Measurements from ENCODE around the gene ZNF668. TPM values are rescaled to one million over a fixed set of nuclear protein-coding genes. Genes with fewer than 3 reads are reported as not detected.

Gene ZNF668
- total and polyA plus RNA-seq, 2 of the 13 experiments (the other 11 are each of a cell fraction or from before 2014, with no cell fraction given), result 3.8 to 9.8 TPM

DNA sequence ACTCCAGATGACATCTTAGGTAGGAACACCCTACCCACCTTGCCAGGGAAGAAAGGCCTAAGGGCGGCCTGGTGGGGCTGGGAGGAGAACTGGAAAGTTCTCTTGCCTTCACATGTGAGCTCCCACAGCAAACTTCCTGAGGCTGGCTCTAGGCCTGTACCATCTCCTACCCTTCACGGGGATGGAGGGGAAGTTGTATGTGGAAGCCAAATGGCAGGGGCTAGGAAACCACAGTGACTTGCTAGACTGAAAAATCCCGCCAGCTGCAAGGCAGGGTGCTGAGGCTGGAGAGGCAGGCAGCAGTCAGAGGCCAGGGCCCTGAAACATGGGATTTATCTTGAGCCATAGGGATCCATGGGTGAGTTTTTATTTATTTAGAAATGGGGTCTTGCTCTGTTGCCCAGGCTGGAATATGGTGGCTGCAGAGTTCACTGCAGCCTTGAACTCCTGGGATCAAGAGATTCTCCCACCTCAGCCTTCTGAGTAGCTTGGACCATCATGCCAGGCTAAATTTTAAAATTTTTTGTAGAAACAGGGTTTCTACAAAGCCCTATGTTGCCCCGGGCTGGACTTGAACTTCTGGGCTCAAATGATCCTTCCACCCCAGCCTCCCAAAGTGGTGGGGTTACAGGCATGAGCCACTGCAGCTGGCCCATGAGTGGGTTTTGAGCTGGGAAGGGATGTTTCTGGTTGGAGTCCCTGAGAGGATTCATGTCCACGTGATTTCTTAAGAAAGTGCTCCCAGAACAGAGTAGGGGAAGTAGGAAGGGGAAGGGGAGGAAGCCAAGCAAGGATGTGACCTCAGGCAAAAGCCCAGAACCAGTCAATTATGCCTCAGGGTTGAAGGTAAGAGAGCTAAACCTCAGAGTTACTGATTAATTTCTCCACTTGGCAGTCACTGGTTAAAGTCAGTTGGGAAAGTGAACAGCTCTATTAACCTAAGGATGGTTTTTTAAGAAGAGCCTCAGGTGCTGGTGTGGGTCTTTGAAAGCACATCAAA lies 39.4 kb upstream of the ZNF668 start (continued):
- TF ChIP-seq, protein P1, sequence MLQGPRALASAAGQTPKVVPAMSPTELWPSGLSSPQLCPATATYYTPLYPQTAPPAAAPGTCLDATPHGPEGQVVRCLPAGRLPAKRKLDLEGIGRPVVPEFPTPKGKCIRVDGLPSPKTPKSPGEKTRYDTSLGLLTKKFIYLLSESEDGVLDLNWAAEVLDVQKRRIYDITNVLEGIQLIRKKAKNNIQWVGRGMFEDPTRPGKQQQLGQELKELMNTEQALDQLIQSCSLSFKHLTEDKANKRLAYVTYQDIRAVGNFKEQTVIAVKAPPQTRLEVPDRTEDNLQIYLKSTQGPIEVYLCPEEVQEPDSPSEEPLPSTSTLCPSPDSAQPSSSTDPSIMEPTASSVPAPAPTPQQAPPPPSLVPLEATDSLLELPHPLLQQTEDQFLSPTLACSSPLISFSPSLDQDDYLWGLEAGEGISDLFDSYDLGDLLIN (CRISPR knock-in tag; IDR thresholded peaks at IDR 0.05; ENCODE audit: borderline replicate concordance), result no peak
- TF ChIP-seq POLR2A (IDR thresholded peaks at IDR 0.05; ENCODE audit: insufficient read depth in 1 of 2, low read depth in 2 of 2, low read length in 2 of 2), result peak in 1 of 2 experiments; percentile 43; a peak in 1 of 4 replicates
- TF ChIP-seq GATA4 (IDR thresholded peaks at IDR 0.05; ENCODE audit: borderline replicate concordance, low read depth), result 0 out of 2 replicates have a peak, but pooled peaks have one; percentile 14
- TF ChIP-seq, protein P2, sequence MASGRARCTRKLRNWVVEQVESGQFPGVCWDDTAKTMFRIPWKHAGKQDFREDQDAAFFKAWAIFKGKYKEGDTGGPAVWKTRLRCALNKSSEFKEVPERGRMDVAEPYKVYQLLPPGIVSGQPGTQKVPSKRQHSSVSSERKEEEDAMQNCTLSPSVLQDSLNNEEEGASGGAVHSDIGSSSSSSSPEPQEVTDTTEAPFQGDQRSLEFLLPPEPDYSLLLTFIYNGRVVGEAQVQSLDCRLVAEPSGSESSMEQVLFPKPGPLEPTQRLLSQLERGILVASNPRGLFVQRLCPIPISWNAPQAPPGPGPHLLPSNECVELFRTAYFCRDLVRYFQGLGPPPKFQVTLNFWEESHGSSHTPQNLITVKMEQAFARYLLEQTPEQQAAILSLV (CRISPR knock-in tag; IDR thresholded peaks at IDR 0.05; ENCODE audit: borderline replicate concordance), result no peak
- TF ChIP-seq ZNF670 (CRISPR knock-in tag; IDR thresholded peaks at IDR 0.05; ENCODE audit: borderline replicate concordance), result 0 out of 2 replicates have a peak, but pooled peaks have one; percentile 18
- TF ChIP-seq, protein P3, sequence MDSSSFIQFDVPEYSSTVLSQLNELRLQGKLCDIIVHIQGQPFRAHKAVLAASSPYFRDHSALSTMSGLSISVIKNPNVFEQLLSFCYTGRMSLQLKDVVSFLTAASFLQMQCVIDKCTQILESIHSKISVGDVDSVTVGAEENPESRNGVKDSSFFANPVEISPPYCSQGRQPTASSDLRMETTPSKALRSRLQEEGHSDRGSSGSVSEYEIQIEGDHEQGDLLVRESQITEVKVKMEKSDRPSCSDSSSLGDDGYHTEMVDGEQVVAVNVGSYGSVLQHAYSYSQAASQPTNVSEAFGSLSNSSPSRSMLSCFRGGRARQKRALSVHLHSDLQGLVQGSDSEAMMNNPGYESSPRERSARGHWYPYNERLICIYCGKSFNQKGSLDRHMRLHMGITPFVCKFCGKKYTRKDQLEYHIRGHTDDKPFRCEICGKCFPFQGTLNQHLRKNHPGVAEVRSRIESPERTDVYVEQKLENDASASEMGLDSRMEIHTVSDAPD (CRISPR knock-in tag; IDR thresholded peaks at IDR 0.05), result 0 out of 2 replicates have a peak, but pooled peaks have one; percentile 42

DNA sequence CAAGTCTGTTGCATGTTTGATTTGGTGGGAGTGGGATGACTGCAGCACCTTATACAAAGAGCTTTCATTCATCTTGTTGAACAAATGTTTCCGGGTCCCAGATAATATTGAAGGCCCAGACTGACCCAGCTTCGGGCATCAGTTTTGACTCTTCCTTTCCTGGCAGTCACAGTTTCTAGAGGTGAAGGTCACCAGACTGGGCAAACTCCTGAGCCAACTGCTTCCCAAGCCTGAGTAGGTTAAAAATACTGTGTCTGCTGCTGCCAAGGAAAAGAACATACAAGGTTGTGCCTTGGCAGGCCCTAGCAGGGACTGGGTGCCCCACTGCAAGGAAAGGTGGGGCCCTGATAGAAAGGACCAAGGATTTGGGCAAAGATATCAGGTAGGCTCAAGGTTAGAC lies 38.7 kb upstream of the ZNF668 start:
- no peak for FAIRE-seq
- H3K9ac ChIP-seq (ENCODE audit: insufficient read depth, low read depth, low read length), result no peak overlapping the region
- no peaks in the 10 kb centered on the region for H4K20me1 ChIP-seq (ENCODE audit: insufficient read depth, low read length)
- H3K79me2 ChIP-seq (ENCODE audit: insufficient read depth, low read length), result peaks cover 12% of the 10 kb centered on the region
- no peak overlapping the region for H3K4me2 ChIP-seq (ENCODE audit: low read depth, low read length)
- no peak overlapping the region for H3K4me3 ChIP-seq (replicated peaks in 1 of 3; ENCODE audit: insufficient read depth in 1 of 3, low read depth in 2 of 3, low read length in 3 of 3)
- H3K27ac ChIP-seq (ENCODE audit: extremely low read length, insufficient read depth, low read length), result peak overlapping the region; percentile 64
- H3K36me3 ChIP-seq (replicated peaks in 1 of 2; ENCODE audit: control insufficient read depth in 1 of 2, insufficient read depth in 2 of 2, low read length in 2 of 2), result peaks cover 20 to 35% of the 10 kb centered on the region in 2 experiments
- BruUV-seq (replicated peaks), result no TSS peak
- H2AFZ ChIP-seq (ENCODE audit: low read length), result no peak overlapping the region
- in situ Hi-C loops (cut with HindIII; ENCODE audit: extremely low pct_ligation_motif_present, low pct_unique_long_range_greater_than_20kb) (no loop called here), intact Hi-C loops (cut with micrococcal nuclease; ENCODE audit: unreplicated experiment) (no loop called here)
- no peaks in the 10 kb centered on the region for H3K27me3 ChIP-seq (ENCODE audit: control insufficient read depth in 1 of 2, insufficient read depth in 2 of 2, low read length in 2 of 2)
- no peaks in the 10 kb centered on the region for H3K9me3 ChIP-seq (ENCODE audit: low read length)
- ChIA-PET CTCF (ENCODE audit: low intra/inter-chr PET ratio, low total read pairs) (no interaction called here), POLR2A (interaction anchor here (0.9 to 1.5 kb wide), 3 partner anchors 13 to 39 kb away, joined by 3 read pairs; partner anchors contain the start of genes ZNF646 and ZNF668)
- no peak for ATAC-seq
- no peak for DNase-seq (ENCODE audit: low spot score)
- peaks cover 43% of the 10 kb centered on the region for H3K4me1 ChIP-seq (ENCODE audit: insufficient read depth, low read length)
- 93% methylated on average over 2 of the region's 2 CpGs for WGBS (ENCODE audit: low lambda C conversion rate)
- TF ChIP-seq MAZ (IDR thresholded peaks at IDR 0.05; ENCODE audit: borderline replicate concordance, low read depth, low read length) (no peak), MAZ (CRISPR knock-in tag; IDR thresholded peaks at IDR 0.05; ENCODE audit: low read depth) (no peak), RELA (CRISPR knock-in tag; IDR thresholded peaks at IDR 0.05) (no peak), KLF13 (CRISPR knock-in tag; IDR thresholded peaks at IDR 0.05) (0 out of 2 replicates have a peak, but pooled peaks have one; percentile 10)
- TF ChIP-seq, protein P4, sequence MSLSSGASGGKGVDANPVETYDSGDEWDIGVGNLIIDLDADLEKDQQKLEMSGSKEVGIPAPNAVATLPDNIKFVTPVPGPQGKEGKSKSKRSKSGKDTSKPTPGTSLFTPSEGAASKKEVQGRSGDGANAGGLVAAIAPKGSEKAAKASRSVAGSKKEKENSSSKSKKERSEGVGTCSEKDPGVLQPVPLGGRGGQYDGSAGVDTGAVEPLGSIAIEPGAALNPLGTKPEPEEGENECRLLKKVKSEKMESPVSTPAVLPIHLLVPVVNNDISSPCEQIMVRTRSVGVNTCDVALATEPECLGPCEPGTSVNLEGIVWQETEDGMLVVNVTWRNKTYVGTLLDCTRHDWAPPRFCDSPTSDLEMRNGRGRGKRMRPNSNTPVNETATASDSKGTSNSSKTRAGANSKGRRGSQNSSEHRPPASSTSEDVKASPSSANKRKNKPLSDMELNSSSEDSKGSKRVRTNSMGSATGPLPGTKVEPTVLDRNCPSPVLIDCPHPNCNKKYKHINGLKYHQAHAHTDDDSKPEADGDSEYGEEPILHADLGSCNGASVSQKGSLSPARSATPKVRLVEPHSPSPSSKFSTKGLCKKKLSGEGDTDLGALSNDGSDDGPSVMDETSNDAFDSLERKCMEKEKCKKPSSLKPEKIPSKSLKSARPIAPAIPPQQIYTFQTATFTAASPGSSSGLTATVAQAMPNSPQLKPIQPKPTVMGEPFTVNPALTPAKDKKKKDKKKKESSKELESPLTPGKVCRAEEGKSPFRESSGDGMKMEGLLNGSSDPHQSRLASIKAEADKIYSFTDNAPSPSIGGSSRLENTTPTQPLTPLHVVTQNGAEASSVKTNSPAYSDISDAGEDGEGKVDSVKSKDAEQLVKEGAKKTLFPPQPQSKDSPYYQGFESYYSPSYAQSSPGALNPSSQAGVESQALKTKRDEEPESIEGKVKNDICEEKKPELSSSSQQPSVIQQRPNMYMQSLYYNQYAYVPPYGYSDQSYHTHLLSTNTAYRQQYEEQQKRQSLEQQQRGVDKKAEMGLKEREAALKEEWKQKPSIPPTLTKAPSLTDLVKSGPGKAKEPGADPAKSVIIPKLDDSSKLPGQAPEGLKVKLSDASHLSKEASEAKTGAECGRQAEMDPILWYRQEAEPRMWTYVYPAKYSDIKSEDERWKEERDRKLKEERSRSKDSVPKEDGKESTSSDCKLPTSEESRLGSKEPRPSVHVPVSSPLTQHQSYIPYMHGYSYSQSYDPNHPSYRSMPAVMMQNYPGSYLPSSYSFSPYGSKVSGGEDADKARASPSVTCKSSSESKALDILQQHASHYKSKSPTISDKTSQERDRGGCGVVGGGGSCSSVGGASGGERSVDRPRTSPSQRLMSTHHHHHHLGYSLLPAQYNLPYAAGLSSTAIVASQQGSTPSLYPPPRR (CRISPR knock-in tag; IDR thresholded peaks at IDR 0.05; ENCODE audit: borderline replicate concordance), result no peak

All from HepG2 (cell line).